Endothelial cell of umbilical vein (primary cell): Measurements from ENCODE around the gene CLDN6. TPM values are rescaled to one million over a fixed set of nuclear protein-coding genes. Genes with fewer than 3 reads are reported as not detected.

Experiments
- BruUV-seq: library from RNA; stranded (reverse); fragments of 400-500 nt; replicated peaks from 2 replicates; lab custom pipeline; 2021; lab: Mats Ljungman, UMichigan
- CTCF ChIA-PET: fragments of 300-600, 350-600 bp; sonication (Branson Sonifier 250); formaldehyde crosslinking; loops from one replicate; lab custom pipeline; 2021; ENCODE audit warnings: antibody characterized with exemption, inconsistent platforms; lab: Charles Lee
- POLR2A ChIA-PET: fragments of 300-600, 350-600 bp; sonication (Branson Sonifier 250); formaldehyde crosslinking; loops from one replicate; lab custom pipeline; 2021; ENCODE audit warnings: antibody characterized with exemption, inconsistent platforms; lab: Charles Lee
- DNase-seq: peaks from one replicate; pipeline ENCODE4 v3.0.0-alpha.2; 2011; ENCODE audit warnings: low read depth, low spot score
- FAIRE-seq: peaks from 2 replicates; lab custom pipeline; 2011; peaks lifted over from hg19 to GRCh38; lab: Jason Lieb, UNC
- H2AFZ ChIP-seq: 2 replicates; pipeline ENCODE4 v1.6.0; 2012; ENCODE audit warnings: low read depth, low read length, control low read depth, inconsistent platforms
- H3K27ac ChIP-seq: 2 replicates; pipeline ENCODE4 v1.5.1; 2011; ENCODE audit warnings: low read depth, mild to moderate bottlenecking, control low read depth, low read length, moderate library complexity; ENCODE audit not compliant: insufficient read depth
- H3K27me3 ChIP-seq, 2 experiments: 2 replicates each; pipeline versions ENCODE4 v1.6.0 to v1.6.1; 2011; ENCODE audit warnings: low read length in 2 of 2, mixed read lengths in 1 of 2; ENCODE audit not compliant: control insufficient read depth in 2 of 2, insufficient read depth in 2 of 2
- H3K36me3 ChIP-seq, 2 experiments: 2 replicates in 1 of 2; 3 replicates in 1 of 2; pipeline ENCODE4 v1.5.1; 2011; ENCODE audit warnings: low read length in 2 of 2, mild to moderate bottlenecking in 1 of 2, moderate library complexity in 1 of 2; ENCODE audit not compliant: control insufficient read depth in 2 of 2, insufficient read depth in 2 of 2; ENCODE audit errors: extremely low read depth in 1 of 2
- H3K4me1 ChIP-seq: 3 replicates; pipeline ENCODE4 v1.5.1; 2011; ENCODE audit warnings: mild to moderate bottlenecking, low read length; ENCODE audit not compliant: control insufficient read depth, insufficient read depth; ENCODE audit errors: extremely low read depth
- H3K4me2 ChIP-seq: 2 replicates; pipeline ENCODE4 v1.6.1; 2011; ENCODE audit warnings: low read length, control low read depth, mixed read lengths; ENCODE audit not compliant: insufficient read depth
- H3K4me3 ChIP-seq, 3 experiments: fragments of 200-600 bp in 1 of 3; sonication (generic), shearing (Covaris generic) in 1 of 3; replicated peaks in 1 of 3; 2 replicates each; pipeline ENCODE4 v1.5.1; 2011 to 2016; ENCODE audit warnings: control low read depth in 3 of 3, low read length in 3 of 3, mild to moderate bottlenecking in 2 of 3, inconsistent platforms in 1 of 3, low read depth in 1 of 3, moderate library complexity in 1 of 3; ENCODE audit not compliant: insufficient read depth in 1 of 3
- H3K79me2 ChIP-seq: 2 replicates; pipeline ENCODE4 v1.6.0; 2012; ENCODE audit warnings: low read length, inconsistent platforms; ENCODE audit not compliant: control insufficient read depth, insufficient read depth
- H3K9ac ChIP-seq: replicated peaks from 2 replicates; pipeline ENCODE3; 2011; ENCODE audit warnings: low read length, control low read depth; ENCODE audit not compliant: insufficient read depth; ENCODE audit errors: extremely low read depth
- H3K9me1 ChIP-seq: replicated peaks from 3 replicates; pipeline ENCODE4 v1.6.0; 2011; ENCODE audit warnings: mild to moderate bottlenecking, low read length; ENCODE audit not compliant: control insufficient read depth, insufficient read depth; ENCODE audit errors: extremely low read depth
- H3K9me3 ChIP-seq: replicated peaks from 2 replicates; pipeline ENCODE4 v1.5.1; 2012; ENCODE audit warnings: low read length, inconsistent platforms; ENCODE audit not compliant: control insufficient read depth, insufficient read depth
- H4K20me1 ChIP-seq: replicated peaks from 2 replicates; pipeline ENCODE3; 2011; ENCODE audit warnings: mild to moderate bottlenecking, low read length; ENCODE audit not compliant: control insufficient read depth, insufficient read depth; ENCODE audit errors: extremely low read depth
- CTCF ChIP-seq, 2 donors: IDR thresholded peaks; 1 replicate in 1 of 2; 2 replicates in 1 of 2; pipeline ENCODE4 v1.5.1; 2011; ENCODE audit warnings: low read length in 2 of 2, mild to moderate bottlenecking in 2 of 2, moderate library complexity in 2 of 2, control low read depth in 1 of 2, inconsistent platforms in 1 of 2, low read depth in 1 of 2; ENCODE audit not compliant: insufficient read depth in 1 of 2; ENCODE audit errors: extremely low read depth in 1 of 2
- EZH2 ChIP-seq: IDR thresholded peaks from 2 replicates; pipeline ENCODE4 v1.6.1; 2012; ENCODE audit warnings: borderline replicate concordance, low read depth, mild to moderate bottlenecking, moderate library complexity, low read length, inconsistent platforms; ENCODE audit not compliant: severe bottlenecking
- FOS ChIP-seq: IDR thresholded peaks from 2 replicates; pipeline ENCODE4 v1.6.1; 2011; ENCODE audit warnings: mild to moderate bottlenecking, low read length, moderate library complexity, borderline replicate concordance; ENCODE audit not compliant: insufficient read depth
- GATA2 ChIP-seq: IDR thresholded peaks from 2 replicates; pipeline ENCODE4 v1.7.0; 2011; ENCODE audit warnings: low read depth, mild to moderate bottlenecking, moderate library complexity, mixed read lengths, low read length; ENCODE audit not compliant: insufficient read length, insufficient read depth
- JUN ChIP-seq: IDR thresholded peaks from 2 replicates; pipeline ENCODE4 v1.6.1; 2011; ENCODE audit warnings: borderline replicate concordance, low read depth; ENCODE audit not compliant: insufficient read length, insufficient read depth
- MAX ChIP-seq: IDR thresholded peaks from 2 replicates; pipeline ENCODE4 v1.6.1; 2011; ENCODE audit not compliant: insufficient read depth, insufficient read length
- MYC ChIP-seq: IDR thresholded peaks from one replicate; pipeline ENCODE4 v1.6.1; 2011; ENCODE audit warnings: mild to moderate bottlenecking, low read depth, low read length
- POLR2A ChIP-seq: IDR thresholded peaks from 2 replicates; pipeline ENCODE4 v1.6.1; 2012; ENCODE audit warnings: low read depth, mild to moderate bottlenecking, control low read depth, low read length
- POLR2AphosphoS5 ChIP-seq: IDR thresholded peaks from 2 replicates; pipeline ENCODE4 v1.6.1; 2012; ENCODE audit warnings: low read depth, mild to moderate bottlenecking, control low read depth, low read length, moderate library complexity; ENCODE audit not compliant: insufficient read depth
- dilution Hi-C: fragments of 300-500 bp; cut with MboI; formaldehyde crosslinking; loops from one replicate; pipeline ENCODE4 v1.15.0; 2019; ENCODE audit warnings: low sequenced_read_pairs; ENCODE audit not compliant: extremely low pct_ligation_motif_present
- intact Hi-C: fragments of 100-400 bp; cut with micrococcal nuclease; formaldehyde crosslinking; loops from one replicate; pipeline ENCODE4 v1.10.0; 2022
- polyA plus RNA-seq, 4 experiments: library from polyadenylated mRNA; depleted of rRNA in 3 of 4; stranded (reverse) in 3 of 4; unstranded in 1 of 4; fragments of >200 nt; gene quantifications; 2 replicates each; pipeline versions ENCODE4 v1.2.1 to v1.2.3, GENCODE V29; 2011 to 2012; ENCODE audit warnings: missing spikeins in 1 of 4
- total RNA-seq: library from RNA; stranded (reverse); gene quantifications from 2 replicates; pipeline ENCODE4 v1.2.3, GENCODE V29; 2021

Gene CLDN6
- total and polyA plus RNA-seq, 2 donors (not counting 3 experiments of a cell fraction or from before 2014, with no cell fraction given), result 0.28 TPM; not detected in 1

- H2AFZ ChIP-seq, result no peak overlapping the region
- H3K27me3 ChIP-seq, result peaks cover 16 to 27% of the 10 kb centered on the region in 2 experiments
- dilution Hi-C loops (no loop called here), intact Hi-C loops (no loop called here)
- H3K4me3 ChIP-seq, result no peak overlapping the region
- no peaks in the 10 kb centered on the region for H3K9me1 ChIP-seq
- H3K4me1 ChIP-seq, result peaks cover 2% of the 10 kb centered on the region
- no peak overlapping the region for H3K4me2 ChIP-seq
- no peaks in the 10 kb centered on the region for H3K9me3 ChIP-seq
- H3K9ac ChIP-seq, result no peak overlapping the region
- ChIA-PET POLR2A (no interaction called here), CTCF (interaction anchor here (3.4 to 14.7 kb wide), 2 partner anchors 19 to 80 kb away, joined by 13 to 200 read pairs; no protein-coding TSS in a partner anchor)
- H3K27ac ChIP-seq, result no peak overlapping the region
- DNase-seq, result no peak
- H3K79me2 ChIP-seq, result no peaks in the 10 kb centered on the region
- H4K20me1 ChIP-seq, result no peaks in the 10 kb centered on the region
- TF ChIP-seq EZH2 (no peak), GATA2 (no peak)
- no peaks in the 10 kb centered on the region for H3K36me3 ChIP-seq
- BruUV-seq, result no TSS peak
- FAIRE-seq, result no peak
Observed at GRCh38 chr16:3049921-3050481, 32.0 kb upstream of the CLDN6 start.

DNA sequence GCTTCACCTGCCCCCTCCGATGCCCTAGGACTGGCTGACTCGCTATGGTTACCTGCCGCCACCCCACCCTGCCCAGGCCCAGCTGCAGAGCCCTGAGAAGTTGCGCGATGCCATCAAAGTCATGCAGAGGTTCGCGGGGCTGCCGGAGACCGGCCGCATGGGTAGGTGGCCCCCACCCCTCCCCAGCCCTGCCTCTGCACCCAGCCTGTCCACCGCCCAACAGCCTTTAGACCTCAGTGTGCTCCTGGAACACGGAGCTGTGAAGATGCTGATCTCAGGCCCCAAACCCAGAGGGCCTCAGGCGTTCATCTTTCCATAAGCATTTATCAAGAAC lies 29.4 kb upstream of the CLDN6 start:
- Histone ChIP-seq H3K27ac (no peak overlapping the region), H3K79me2 (no peaks in the 10 kb centered on the region), H3K9me3 (no peaks in the 10 kb centered on the region), H3K4me1 (peaks cover 2% of the 10 kb centered on the region), H3K9ac (no peak overlapping the region), H3K36me3 (no peaks in the 10 kb centered on the region), H2AFZ (no peak overlapping the region), H4K20me1 (no peaks in the 10 kb centered on the region), H3K4me2 (no peak overlapping the region), H3K4me3 (no peak overlapping the region), H3K9me1 (no peaks in the 10 kb centered on the region), H3K27me3 (peaks cover 18 to 27% of the 10 kb centered on the region in 2 experiments)
- TF ChIP-seq EZH2 (no peak), JUN (no peak), GATA2 (no peak), FOS (no peak), POLR2AphosphoS5 (no peak), POLR2A (no peak), MYC (no peak), MAX (no peak), CTCF (IDR thresholded peaks at IDR 0.05; ENCODE audit: extremely low read depth in 1 of 2, insufficient read depth in 1 of 2, low read depth in 1 of 2, low read length in 2 of 2) (no peak)
- BruUV-seq, result no TSS peak
- dilution Hi-C loops (no loop called here), intact Hi-C loops (no loop called here)
- DNase-seq (no peak), FAIRE-seq (no peak)
- ChIA-PET POLR2A (interaction anchor here (0.6 kb wide), 1 partner anchor 66 kb away, joined by 3 read pairs; no protein-coding TSS in a partner anchor), CTCF (interaction anchor here (0.6 to 14.7 kb wide), 5 partner anchors 11 to 88 kb away, joined by 3 to 200 read pairs (median 5); partner anchors contain the start of gene ZNF213)
